HG03457 (cell line): Measurements from ENCODE around the gene MPPED2.

Source experiments
- ATAC-seq: cut with Tn5 transposase; IDR thresholded peaks from one replicate; pipeline ENCODE4 v1.9.1; 2021; ENCODE audit warnings: moderate number of reproducible peaks; ENCODE audit not compliant: unreplicated experiment

The MPPED2 gene

DNA sequence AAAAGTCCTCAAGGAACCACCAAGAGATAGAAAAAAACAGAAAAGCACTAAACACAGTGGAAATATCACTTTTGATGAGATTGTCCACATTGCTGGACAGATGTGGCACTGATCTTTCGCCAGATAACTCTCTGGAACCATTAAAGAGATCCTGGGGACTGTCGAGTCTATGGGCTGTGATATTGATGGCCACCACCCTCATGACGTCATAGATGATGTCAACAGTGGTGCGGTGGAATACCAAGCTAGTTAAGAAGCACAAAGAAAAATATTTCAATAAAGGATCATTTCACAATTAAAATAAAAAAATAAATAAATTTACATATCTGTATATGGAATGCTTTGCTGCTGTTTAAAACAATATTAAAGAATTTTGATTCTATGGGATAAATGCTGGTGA is 217.8 kb downstream of the MPPED2 start:
- ATAC-seq = no peak

DNA sequence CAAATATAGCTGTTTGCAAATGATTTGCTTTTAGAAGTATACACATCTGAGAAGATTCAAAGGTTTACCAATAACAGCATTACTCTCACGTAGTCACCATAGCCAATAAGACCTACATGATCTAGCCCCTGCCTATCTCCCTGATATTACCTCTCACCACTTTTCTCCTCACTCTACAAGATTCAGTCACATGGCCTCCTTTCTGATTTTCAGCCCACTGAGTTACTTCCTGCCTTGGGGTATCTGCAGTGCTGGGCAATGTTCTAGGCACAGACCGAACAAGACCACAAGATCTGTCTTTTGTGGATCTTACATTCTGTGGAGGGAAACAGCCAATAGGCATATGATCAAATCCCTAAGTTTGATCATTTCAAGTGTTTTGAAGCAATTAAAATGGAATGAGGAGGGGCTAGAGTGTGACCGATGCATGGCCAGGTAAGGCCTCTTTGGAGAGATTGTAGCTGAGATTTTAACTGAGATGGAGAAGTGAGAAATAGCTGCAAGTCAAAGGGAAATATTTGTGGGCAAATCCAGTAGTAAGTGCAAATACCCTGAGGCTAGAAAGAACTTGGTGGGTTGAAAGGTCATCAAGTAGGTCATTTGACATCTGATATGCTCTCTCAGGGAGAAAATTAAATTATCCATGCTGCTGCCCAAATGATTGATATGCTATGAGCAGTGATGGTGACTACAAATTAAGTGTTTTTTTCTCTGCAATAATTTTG is 220.2 kb downstream of the MPPED2 start:
- ATAC-seq = no peak

- ATAC-seq = no peak
Measured at GRCh38 chr11:30364837-30365482, 221.2 kb downstream of the MPPED2 start.

DNA sequence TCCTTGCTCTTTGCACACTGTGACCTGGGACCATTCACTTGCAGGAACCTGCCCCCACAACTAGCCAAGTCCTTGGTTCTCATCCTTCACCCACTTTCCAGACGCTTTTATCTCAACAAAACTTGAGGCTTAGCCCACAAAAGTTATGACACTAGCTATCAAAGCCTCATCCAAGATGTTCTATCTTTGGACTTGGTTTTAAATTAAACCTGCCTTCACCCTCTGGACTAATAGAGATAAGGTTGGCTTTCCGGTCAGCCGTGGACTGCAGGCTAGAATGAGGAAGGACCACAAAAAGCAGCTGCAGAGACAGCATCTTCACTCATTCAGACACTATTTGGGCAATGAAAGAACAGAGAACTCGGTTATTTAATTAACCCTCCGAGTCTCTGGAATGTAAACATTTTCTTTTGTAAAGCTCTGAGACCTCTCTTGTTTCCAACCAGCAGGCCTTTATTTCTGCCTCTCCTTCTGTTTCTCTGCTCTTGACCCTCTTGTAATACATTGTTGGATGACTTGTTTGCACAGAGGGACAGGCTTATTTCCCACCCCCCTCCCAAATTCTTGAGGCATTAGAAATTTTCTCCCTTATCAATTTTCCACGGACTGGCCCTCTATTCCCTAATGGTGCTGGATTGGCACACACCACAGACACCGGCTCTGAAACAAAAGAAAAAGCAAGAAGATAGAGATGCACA is 221.9 kb downstream of the MPPED2 start:
- no peak for ATAC-seq

DNA sequence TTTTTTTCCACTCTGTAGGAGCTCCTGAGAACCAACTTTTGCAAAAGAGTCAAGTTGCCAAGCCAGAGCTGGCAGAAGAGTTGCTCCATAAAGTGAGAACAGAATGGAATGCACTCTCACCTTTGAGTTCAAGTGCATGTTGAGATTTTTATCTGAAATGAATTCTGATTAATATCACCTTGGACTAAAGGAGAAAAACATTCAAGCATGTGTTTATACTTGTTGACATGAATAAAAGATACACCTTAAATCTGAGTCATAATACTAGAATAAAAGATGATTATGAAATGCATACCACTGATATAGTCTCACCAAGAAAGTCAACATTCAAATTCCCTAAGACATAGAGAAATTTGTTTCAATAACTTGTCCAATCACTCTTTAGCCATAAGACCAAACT is 225.4 kb downstream of the MPPED2 start:
- no peak for ATAC-seq
